WTC11 (cell line): ENCODE measurements around the gene CEACAM8. TPM values are rescaled to one million over a fixed set of nuclear protein-coding genes. Genes with fewer than 3 reads are reported as not detected.

ENCODE experiments used
- ATAC-seq: fragments of 200-7000 bp; cut with Tn5 transposase; 2 replicates; pipeline ENCODE4 v1.10.0; 2021; ENCODE audit warnings: mild to moderate bottlenecking, moderate library complexity
- CTCF ChIA-PET: fragments of 300-600 bp; sonication (Branson Sonifier 250); formaldehyde crosslinking; loops from one replicate; lab custom pipeline; 2021; ENCODE audit warnings: antibody characterized with exemption; lab: Charles Lee
- POLR2A ChIA-PET: fragments of 350-600 bp; sonication (Branson Sonifier 250); formaldehyde crosslinking; loops from one replicate; lab custom pipeline; 2021; ENCODE audit warnings: antibody characterized with exemption; lab: Charles Lee
- DNase-seq: peaks from one replicate; pipeline ENCODE4 v3.0.0; 2021; ENCODE audit warnings: low spot score
- H3K27ac Mint-ChIP-seq: 2 replicates; pipeline ENCODE4 v1.8.0; 2021; ENCODE audit warnings: mixed read lengths
- H3K27me3 Mint-ChIP-seq: 2 replicates; pipeline ENCODE4 v1.8.0; 2021; ENCODE audit warnings: low read depth, mild to moderate bottlenecking, moderate library complexity, mixed read lengths
- H3K36me3 Mint-ChIP-seq: 2 replicates; pipeline ENCODE4 v1.8.0; 2021; ENCODE audit warnings: mixed read lengths
- H3K4me1 Mint-ChIP-seq: 2 replicates; pipeline ENCODE4 v1.8.0; 2022; ENCODE audit warnings: mixed read lengths
- H3K4me3 Mint-ChIP-seq: 2 replicates; pipeline ENCODE4 v1.8.0; 2021; ENCODE audit warnings: mild to moderate bottlenecking, moderate library complexity, mixed read lengths
- H3K9me3 Mint-ChIP-seq: 2 replicates; pipeline ENCODE4 v1.8.0; 2021; ENCODE audit warnings: mixed read lengths
- ATF1 ChIP-seq: sonication (generic); formaldehyde crosslinking; IDR thresholded peaks from 2 replicates; pipeline ENCODE4 v1.8.1; 2023; ENCODE audit warnings: mild to moderate bottlenecking, moderate library complexity, missing genetic modification reagents
- CBFB ChIP-seq: sonication (generic); formaldehyde crosslinking; IDR thresholded peaks from 2 replicates; pipeline ENCODE4 v1.8.1; 2022; ENCODE audit warnings: mild to moderate bottlenecking, low read depth, missing genetic modification reagents
- ELF4 ChIP-seq: sonication (generic); formaldehyde crosslinking; IDR thresholded peaks from 2 replicates; pipeline ENCODE4 v1.8.1; 2022; ENCODE audit warnings: low read depth, mild to moderate bottlenecking, moderate library complexity, missing genetic modification reagents
- GTF2I ChIP-seq: fragments of 250-450 bp; sonication (Bioruptor Pico); conservative IDR thresholded peaks from 2 replicates; pipeline ENCODE4 v1.4.0; 2021; ENCODE audit warnings: mild to moderate bottlenecking
- HMGA2 ChIP-seq: fragments of 250-450 bp; sonication (Bioruptor Pico); IDR thresholded peaks from 2 replicates; pipeline ENCODE4 v1.4.0; 2021; ENCODE audit warnings: mild to moderate bottlenecking, moderate library complexity
- KAT7 ChIP-seq: sonication (generic); formaldehyde crosslinking; IDR thresholded peaks from 2 replicates; pipeline ENCODE4 v1.8.1; 2023; ENCODE audit warnings: missing genetic modification reagents, mild to moderate bottlenecking, borderline replicate concordance
- MXD4 ChIP-seq: fragments of 250-450 bp; sonication (Bioruptor Pico); IDR thresholded peaks from 2 replicates; pipeline ENCODE4 v1.8.0; 2021; ENCODE audit warnings: mild to moderate bottlenecking, moderate library complexity, borderline replicate concordance
- NFE2L1 ChIP-seq: sonication (generic); formaldehyde crosslinking; IDR thresholded peaks from 2 replicates; pipeline ENCODE4 v1.8.1; 2023; ENCODE audit warnings: missing genetic modification reagents
- NFYB ChIP-seq: sonication (generic); formaldehyde crosslinking; conservative IDR thresholded peaks from 2 replicates; pipeline ENCODE4 v1.8.0; 2022; ENCODE audit warnings: low read depth, missing genetic modification reagents
- NR1H2 ChIP-seq: sonication (generic); formaldehyde crosslinking; IDR thresholded peaks from 2 replicates; pipeline ENCODE4 v1.9.0; 2021; ENCODE audit warnings: mild to moderate bottlenecking, moderate library complexity, missing genetic modification reagents
- OVOL2 ChIP-seq: fragments of 250-450 bp; sonication (Bioruptor Pico); IDR thresholded peaks from 2 replicates; pipeline ENCODE4 v1.9.0; 2021; ENCODE audit warnings: mild to moderate bottlenecking, borderline replicate concordance
- PRRX2 ChIP-seq: fragments of 250-450 bp; sonication (Bioruptor Pico); IDR thresholded peaks from 2 replicates; pipeline ENCODE4 v1.8.0; 2021; ENCODE audit warnings: mild to moderate bottlenecking
- SMAD3 ChIP-seq: sonication (generic); formaldehyde crosslinking; IDR thresholded peaks from 2 replicates; pipeline ENCODE4 v1.8.0; 2022; ENCODE audit warnings: missing genetic modification reagents, mild to moderate bottlenecking, borderline replicate concordance
- SP1 ChIP-seq: sonication (generic); formaldehyde crosslinking; conservative IDR thresholded peaks from 2 replicates; pipeline ENCODE4 v1.8.1; 2022; ENCODE audit warnings: missing genetic modification reagents
- TEAD1 ChIP-seq: sonication (generic); formaldehyde crosslinking; IDR thresholded peaks from 2 replicates; pipeline ENCODE4 v1.8.0; 2022; ENCODE audit warnings: mild to moderate bottlenecking, missing genetic modification reagents
- TEAD4 ChIP-seq: sonication (generic); formaldehyde crosslinking; IDR thresholded peaks from 2 replicates; pipeline ENCODE4 v1.8.0; 2022; ENCODE audit warnings: mild to moderate bottlenecking, missing genetic modification reagents
- TP53 ChIP-seq: sonication (generic); formaldehyde crosslinking; IDR thresholded peaks from 2 replicates; pipeline ENCODE4 v1.8.1; 2023; ENCODE audit warnings: mild to moderate bottlenecking, missing genetic modification reagents
- ZNF317 ChIP-seq: sonication (generic); formaldehyde crosslinking; IDR thresholded peaks from 2 replicates; pipeline ENCODE4 v1.8.1; 2023; ENCODE audit warnings: low read depth, mild to moderate bottlenecking, moderate library complexity, missing genetic modification reagents, borderline replicate concordance
- ZNF423 ChIP-seq: fragments of 250-450 bp; sonication (Bioruptor Pico); IDR thresholded peaks from 2 replicates; pipeline ENCODE4 v2.1.2; 2022; ENCODE audit warnings: mild to moderate bottlenecking, moderate library complexity
- ZNF671 ChIP-seq: fragments of 250-450 bp; sonication (Bioruptor Pico); IDR thresholded peaks from 2 replicates; pipeline ENCODE4 v1.8.0; 2021; ENCODE audit warnings: mild to moderate bottlenecking
- total RNA-seq: library from RNA; stranded (reverse); gene quantifications from 3 replicates; pipeline ENCODE4 v1.2.3, GENCODE V29; 2021
- TF ChIP-seq, protein P1 (sequence below): sonication (generic); formaldehyde crosslinking; IDR thresholded peaks from 2 replicates; pipeline ENCODE4 v1.8.0; 2023; ENCODE audit warnings: missing genetic modification reagents, mild to moderate bottlenecking, borderline replicate concordance
- TF ChIP-seq, protein P2 (sequence below): fragments of 250-450 bp; sonication (Bioruptor Pico); IDR thresholded peaks from 2 replicates; pipeline ENCODE4 v1.9.0; 2021; ENCODE audit warnings: mild to moderate bottlenecking
- TF ChIP-seq, protein P3 (sequence below): sonication (generic); formaldehyde crosslinking; conservative IDR thresholded peaks from 2 replicates; pipeline ENCODE4 v1.8.1; 2023; ENCODE audit warnings: mild to moderate bottlenecking, low read depth, missing genetic modification reagents, moderate library complexity
- TF ChIP-seq, protein P4 (sequence below): sonication (generic); formaldehyde crosslinking; IDR thresholded peaks from 2 replicates; pipeline ENCODE4 v1.8.0; 2022; ENCODE audit warnings: mild to moderate bottlenecking, missing genetic modification reagents
- TF ChIP-seq, protein P5 (sequence below): sonication (generic); formaldehyde crosslinking; IDR thresholded peaks from 2 replicates; pipeline ENCODE4 v1.8.1; 2023; ENCODE audit warnings: mild to moderate bottlenecking, missing genetic modification reagents
- TF ChIP-seq, protein P6 (sequence below): sonication (generic); formaldehyde crosslinking; IDR thresholded peaks from 2 replicates; pipeline ENCODE4 v1.8.1; 2022; ENCODE audit warnings: missing genetic modification reagents, borderline replicate concordance
- TF ChIP-seq, protein P7 (sequence below): sonication (generic); formaldehyde crosslinking; conservative IDR thresholded peaks from 2 replicates; pipeline ENCODE4 v1.8.1; 2022; ENCODE audit warnings: mild to moderate bottlenecking, missing genetic modification reagents

The CEACAM8 gene
- total RNA-seq, 1 experiment from 2014 or later: not detected

DNA sequence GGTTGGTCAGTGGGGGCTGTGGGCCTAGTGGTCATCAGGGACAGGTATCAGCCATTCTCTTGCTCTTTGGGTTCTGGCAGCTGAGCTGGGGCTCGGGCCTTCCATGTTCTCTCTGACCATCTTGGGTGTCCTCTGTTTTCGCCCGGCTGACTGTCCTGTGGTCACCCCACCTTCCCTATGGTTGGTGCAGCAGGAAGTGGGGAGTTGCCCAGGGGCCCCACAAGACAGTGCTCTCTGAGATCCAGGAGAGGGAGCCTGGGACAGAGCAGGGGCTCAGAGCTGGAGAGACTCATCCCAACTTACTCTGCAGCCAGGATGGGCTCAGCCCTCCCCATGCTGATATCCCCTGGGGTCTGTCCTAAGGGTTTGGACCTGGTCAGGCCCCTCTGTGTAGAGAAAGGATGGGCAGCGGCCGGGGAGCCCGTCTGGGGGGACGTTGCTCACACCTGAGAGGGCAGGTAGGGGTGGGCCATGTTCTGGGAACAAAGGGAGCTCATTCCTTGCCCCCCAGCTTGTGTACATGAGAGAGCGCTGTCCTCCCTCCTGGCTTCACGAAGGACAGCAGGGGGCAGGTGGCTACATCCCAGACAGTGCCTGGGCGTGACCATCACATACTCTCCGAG is 937 bp upstream of the CEACAM8 start (continued):
- TF ChIP-seq, protein P1, sequence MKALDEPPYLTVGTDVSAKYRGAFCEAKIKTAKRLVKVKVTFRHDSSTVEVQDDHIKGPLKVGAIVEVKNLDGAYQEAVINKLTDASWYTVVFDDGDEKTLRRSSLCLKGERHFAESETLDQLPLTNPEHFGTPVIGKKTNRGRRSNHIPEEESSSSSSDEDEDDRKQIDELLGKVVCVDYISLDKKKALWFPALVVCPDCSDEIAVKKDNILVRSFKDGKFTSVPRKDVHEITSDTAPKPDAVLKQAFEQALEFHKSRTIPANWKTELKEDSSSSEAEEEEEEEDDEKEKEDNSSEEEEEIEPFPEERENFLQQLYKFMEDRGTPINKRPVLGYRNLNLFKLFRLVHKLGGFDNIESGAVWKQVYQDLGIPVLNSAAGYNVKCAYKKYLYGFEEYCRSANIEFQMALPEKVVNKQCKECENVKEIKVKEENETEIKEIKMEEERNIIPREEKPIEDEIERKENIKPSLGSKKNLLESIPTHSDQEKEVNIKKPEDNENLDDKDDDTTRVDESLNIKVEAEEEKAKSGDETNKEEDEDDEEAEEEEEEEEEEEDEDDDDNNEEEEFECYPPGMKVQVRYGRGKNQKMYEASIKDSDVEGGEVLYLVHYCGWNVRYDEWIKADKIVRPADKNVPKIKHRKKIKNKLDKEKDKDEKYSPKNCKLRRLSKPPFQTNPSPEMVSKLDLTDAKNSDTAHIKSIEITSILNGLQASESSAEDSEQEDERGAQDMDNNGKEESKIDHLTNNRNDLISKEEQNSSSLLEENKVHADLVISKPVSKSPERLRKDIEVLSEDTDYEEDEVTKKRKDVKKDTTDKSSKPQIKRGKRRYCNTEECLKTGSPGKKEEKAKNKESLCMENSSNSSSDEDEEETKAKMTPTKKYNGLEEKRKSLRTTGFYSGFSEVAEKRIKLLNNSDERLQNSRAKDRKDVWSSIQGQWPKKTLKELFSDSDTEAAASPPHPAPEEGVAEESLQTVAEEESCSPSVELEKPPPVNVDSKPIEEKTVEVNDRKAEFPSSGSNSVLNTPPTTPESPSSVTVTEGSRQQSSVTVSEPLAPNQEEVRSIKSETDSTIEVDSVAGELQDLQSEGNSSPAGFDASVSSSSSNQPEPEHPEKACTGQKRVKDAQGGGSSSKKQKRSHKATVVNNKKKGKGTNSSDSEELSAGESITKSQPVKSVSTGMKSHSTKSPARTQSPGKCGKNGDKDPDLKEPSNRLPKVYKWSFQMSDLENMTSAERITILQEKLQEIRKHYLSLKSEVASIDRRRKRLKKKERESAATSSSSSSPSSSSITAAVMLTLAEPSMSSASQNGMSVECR (CRISPR knock-in tag): no peak
- TF ChIP-seq, protein P2, sequence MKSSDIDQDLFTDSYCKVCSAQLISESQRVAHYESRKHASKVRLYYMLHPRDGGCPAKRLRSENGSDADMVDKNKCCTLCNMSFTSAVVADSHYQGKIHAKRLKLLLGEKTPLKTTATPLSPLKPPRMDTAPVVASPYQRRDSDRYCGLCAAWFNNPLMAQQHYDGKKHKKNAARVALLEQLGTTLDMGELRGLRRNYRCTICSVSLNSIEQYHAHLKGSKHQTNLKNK (CRISPR knock-in tag): no peak
- TF ChIP-seq KAT7 (CRISPR knock-in tag) (no peak), ATF1 (no peak), TEAD1 (CRISPR knock-in tag) (no peak), ZNF671 (CRISPR knock-in tag) (no peak), HMGA2 (no peak), SMAD3 (no peak)
- TF ChIP-seq, protein P3, sequence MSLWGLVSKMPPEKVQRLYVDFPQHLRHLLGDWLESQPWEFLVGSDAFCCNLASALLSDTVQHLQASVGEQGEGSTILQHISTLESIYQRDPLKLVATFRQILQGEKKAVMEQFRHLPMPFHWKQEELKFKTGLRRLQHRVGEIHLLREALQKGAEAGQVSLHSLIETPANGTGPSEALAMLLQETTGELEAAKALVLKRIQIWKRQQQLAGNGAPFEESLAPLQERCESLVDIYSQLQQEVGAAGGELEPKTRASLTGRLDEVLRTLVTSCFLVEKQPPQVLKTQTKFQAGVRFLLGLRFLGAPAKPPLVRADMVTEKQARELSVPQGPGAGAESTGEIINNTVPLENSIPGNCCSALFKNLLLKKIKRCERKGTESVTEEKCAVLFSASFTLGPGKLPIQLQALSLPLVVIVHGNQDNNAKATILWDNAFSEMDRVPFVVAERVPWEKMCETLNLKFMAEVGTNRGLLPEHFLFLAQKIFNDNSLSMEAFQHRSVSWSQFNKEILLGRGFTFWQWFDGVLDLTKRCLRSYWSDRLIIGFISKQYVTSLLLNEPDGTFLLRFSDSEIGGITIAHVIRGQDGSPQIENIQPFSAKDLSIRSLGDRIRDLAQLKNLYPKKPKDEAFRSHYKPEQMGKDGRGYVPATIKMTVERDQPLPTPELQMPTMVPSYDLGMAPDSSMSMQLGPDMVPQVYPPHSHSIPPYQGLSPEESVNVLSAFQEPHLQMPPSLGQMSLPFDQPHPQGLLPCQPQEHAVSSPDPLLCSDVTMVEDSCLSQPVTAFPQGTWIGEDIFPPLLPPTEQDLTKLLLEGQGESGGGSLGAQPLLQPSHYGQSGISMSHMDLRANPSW: no peak
- TF ChIP-seq, protein P4, sequence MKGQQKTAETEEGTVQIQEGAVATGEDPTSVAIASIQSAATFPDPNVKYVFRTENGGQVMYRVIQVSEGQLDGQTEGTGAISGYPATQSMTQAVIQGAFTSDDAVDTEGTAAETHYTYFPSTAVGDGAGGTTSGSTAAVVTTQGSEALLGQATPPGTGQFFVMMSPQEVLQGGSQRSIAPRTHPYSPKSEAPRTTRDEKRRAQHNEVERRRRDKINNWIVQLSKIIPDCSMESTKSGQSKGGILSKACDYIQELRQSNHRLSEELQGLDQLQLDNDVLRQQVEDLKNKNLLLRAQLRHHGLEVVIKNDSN (CRISPR knock-in tag): no peak
- TF ChIP-seq, all 79 proteins: peak for 0

DNA sequence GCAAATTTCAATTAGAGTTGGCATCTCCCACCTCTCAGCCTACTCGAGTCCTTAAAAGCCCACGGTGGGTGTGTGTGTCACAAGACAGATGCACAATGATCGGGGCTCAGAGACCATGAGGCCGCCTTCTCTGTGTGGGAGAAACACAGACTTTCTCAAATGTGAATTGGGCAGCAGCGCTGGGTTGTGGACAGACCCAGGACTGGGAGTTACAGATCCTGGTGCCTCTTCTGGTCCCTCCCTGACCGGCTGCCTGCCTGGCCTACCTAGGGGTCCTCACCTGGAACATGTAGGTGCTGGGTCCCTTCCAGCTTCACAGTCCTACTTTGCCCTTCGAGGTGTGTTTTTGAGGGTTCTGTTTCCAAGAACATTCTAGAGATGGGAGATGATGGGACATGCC is 4.9 kb downstream of the CEACAM8 start:
- CTCF ChIA-PET: interaction anchor here (1.0 to 1.7 kb wide), 2 partner anchors 152 to 170 kb away, joined by 3 to 8 read pairs; no protein-coding TSS in a partner anchor

More for the DNA sequence above, 4.9 kb downstream of the CEACAM8 start:
- Mint-ChIP-seq H3K36me3 (no peaks in the 10 kb centered on the region), H3K9me3 (no peaks in the 10 kb centered on the region), H3K4me1 (peaks cover 7% of the 10 kb centered on the region), H3K27me3 (peaks cover 7% of the 10 kb centered on the region; the same call in 1 of the 2 replicates), H3K27ac (no peak overlapping the region), H3K4me3 (no peak overlapping the region)
- DNase-seq (no peak), ATAC-seq (no peak)
- no peak for TF ChIP-seq GTF2I (CRISPR knock-in tag)
- no peak for TF ChIP-seq SP1
- no peak for TF ChIP-seq CBFB (CRISPR knock-in tag)
- TF ChIP-seq NFE2L1 (CRISPR knock-in tag): no peak
- TF ChIP-seq PRRX2: no peak
- TF ChIP-seq ZNF317 (CRISPR knock-in tag): no peak
- no peak for TF ChIP-seq TEAD4 (CRISPR knock-in tag)
- no peak for TF ChIP-seq MXD4 (CRISPR knock-in tag)
- TF ChIP-seq, protein P5, sequence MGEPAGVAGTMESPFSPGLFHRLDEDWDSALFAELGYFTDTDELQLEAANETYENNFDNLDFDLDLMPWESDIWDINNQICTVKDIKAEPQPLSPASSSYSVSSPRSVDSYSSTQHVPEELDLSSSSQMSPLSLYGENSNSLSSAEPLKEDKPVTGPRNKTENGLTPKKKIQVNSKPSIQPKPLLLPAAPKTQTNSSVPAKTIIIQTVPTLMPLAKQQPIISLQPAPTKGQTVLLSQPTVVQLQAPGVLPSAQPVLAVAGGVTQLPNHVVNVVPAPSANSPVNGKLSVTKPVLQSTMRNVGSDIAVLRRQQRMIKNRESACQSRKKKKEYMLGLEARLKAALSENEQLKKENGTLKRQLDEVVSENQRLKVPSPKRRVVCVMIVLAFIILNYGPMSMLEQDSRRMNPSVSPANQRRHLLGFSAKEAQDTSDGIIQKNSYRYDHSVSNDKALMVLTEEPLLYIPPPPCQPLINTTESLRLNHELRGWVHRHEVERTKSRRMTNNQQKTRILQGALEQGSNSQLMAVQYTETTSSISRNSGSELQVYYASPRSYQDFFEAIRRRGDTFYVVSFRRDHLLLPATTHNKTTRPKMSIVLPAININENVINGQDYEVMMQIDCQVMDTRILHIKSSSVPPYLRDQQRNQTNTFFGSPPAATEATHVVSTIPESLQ (CRISPR knock-in tag): no peak
- TF ChIP-seq ELF4 (CRISPR knock-in tag): no peak
- TF ChIP-seq ZNF423: no peak
- no peak for TF ChIP-seq NFYB (CRISPR knock-in tag)
- TF ChIP-seq NR1H2: no peak
- TF ChIP-seq, protein P6, sequence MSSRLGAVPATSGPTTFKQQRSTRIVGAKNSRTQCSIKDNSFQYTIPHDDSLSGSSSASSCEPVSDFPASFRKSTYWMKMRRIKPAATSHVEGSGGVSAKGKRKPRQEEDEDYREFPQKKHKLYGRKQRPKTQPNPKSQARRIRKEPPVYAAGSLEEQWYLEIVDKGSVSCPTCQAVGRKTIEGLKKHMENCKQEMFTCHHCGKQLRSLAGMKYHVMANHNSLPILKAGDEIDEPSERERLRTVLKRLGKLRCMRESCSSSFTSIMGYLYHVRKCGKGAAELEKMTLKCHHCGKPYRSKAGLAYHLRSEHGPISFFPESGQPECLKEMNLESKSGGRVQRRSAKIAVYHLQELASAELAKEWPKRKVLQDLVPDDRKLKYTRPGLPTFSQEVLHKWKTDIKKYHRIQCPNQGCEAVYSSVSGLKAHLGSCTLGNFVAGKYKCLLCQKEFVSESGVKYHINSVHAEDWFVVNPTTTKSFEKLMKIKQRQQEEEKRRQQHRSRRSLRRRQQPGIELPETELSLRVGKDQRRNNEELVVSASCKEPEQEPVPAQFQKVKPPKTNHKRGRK: no peak
- TF ChIP-seq, protein P7, sequence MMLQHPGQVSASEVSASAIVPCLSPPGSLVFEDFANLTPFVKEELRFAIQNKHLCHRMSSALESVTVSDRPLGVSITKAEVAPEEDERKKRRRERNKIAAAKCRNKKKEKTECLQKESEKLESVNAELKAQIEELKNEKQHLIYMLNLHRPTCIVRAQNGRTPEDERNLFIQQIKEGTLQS (CRISPR knock-in tag): no peak
- no peak for TF ChIP-seq OVOL2 (CRISPR knock-in tag)
- TF ChIP-seq TP53: no peak
- POLR2A ChIA-PET: no interaction called here
